Tongue (tissue), 2 donors: ENCODE measurements around the gene SAMD10. TPM values are rescaled to one million over a fixed set of nuclear protein-coding genes. Genes with fewer than 3 reads are reported as not detected.
"Not testable (repeated sequence)": the region's sequence is repeated elsewhere in the genome, so short reads cannot be mapped to it uniquely, and the experiment has no call there.

ENCODE experiments used
- DNase-seq: peaks from one replicate; pipeline ENCODE4 v3.0.0-alpha.2; 2015
- total RNA-seq: library from RNA; depleted of rRNA; stranded (reverse); fragments of >200 nt; gene quantifications from one replicate; pipeline ENCODE4 v1.2.3, GENCODE V29; 2014

SAMD10 gene
- total RNA-seq, 1 donor from 2014 or later: 2.6 TPM

DNA sequence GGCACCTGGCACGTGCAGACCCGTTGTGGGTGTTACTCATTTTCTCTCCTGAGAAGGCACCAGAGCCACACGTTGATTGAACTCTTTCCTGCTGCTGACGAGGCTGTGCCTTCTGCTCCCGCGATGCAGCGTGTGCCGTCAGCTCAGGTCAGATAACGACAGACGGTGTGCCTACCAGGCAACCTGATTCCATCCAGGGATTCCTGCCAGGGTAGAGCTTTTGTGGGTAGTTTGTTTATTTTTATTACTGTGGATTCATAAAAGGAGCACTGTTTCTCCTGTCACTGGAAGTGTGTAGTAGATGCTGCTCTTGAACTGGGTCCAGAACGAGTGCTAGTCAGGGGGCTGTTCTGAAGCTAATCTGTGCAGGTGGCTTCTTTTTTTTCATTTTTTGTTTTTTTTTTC is 22.2 kb upstream of the SAMD10 start:
- DNase-seq: peak; percentile 24

DNA sequence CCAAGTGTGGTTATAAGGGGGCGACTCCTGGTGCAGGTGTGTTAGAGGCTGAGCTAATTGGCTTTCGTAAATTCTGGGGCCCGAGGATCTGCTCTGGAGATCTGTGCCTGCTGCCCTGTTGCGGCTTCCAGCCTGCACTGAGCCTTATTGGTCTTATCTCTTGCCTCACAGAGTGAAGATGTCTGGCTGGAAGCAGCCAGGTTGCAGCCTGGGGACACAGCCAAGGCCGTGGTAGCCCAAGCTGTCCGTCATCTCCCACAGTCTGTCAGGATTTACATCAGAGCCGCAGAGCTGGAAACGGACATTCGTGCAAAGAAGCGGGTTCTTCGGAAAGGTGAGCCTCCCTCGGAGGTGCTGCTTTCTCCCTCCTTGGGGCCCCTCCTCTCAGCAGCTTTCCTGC is 21.5 kb upstream of the SAMD10 start:
- no peak for DNase-seq

DNA sequence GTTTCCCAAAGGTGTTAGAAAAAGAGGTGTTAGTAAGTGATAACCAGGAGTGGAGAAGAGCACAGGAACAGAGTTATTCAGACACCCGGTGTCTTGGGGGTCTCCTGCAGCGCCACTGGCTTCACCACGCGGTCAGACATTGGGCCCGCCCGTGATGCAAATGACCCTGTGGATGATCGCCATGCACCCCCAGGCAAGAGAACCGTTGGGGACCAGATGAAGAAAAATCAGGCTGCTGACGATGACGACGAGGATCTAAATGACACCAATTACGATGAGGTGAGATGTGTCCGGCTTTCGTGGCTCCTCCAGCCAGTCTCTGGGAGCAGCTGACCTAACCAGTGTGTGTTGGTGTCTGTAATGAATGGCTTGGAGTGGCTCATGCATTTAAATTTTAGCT is 3.5 kb upstream of the SAMD10 start:
- DNase-seq: no peak

DNA sequence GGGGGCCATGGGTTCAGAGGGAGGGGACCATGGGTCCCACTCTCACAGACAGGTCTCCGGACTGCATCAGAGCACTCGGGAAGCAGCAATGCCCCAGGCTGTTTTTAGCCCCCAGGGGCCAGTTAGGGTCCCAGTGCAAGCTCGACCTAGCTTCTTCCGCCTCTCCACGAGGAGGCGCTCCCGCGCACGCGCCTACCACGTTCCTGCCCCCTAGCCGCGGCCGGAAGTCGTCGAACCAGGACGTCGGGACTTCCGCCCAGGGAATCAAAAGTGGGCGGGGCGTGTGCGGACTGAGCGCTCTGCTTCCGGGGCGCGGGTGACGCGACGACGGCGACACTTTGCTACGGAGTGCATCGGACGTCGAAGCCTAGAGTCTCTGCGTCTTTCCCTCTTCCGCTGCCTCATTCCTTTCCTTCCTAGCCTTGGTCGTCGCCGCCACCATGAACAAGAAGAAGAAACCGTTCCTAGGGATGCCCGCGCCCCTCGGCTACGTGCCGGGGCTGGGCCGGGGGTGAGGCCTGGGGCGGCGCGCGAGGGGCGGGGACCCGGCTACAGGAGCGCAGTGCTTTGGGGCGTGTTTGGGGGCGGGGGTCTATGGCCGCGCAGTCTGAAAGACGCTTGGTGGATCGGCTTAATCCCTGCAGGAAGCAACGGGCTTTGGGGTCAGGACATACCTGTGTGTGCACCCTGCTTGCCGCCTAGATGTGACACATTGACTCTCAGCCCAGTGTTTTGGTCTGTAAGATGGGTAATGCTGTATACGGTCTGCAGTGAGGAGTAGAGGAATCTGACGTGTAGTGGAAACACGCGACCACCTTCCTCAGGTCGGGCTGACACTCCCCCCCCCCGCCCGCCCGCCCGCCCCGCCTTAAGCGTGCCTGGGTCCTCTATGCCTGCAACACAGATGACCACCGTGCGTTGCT is 1.6 kb upstream of the SAMD10 start, which contains the start of gene PRPF6:
Gene PRPF6, plus strand, starts transcription at position 327 of the 923 bp plus-strand sequence. Its CDS starts 114 bp downstream, at position 441.
- peak; percentile 99 for DNase-seq

DNA sequence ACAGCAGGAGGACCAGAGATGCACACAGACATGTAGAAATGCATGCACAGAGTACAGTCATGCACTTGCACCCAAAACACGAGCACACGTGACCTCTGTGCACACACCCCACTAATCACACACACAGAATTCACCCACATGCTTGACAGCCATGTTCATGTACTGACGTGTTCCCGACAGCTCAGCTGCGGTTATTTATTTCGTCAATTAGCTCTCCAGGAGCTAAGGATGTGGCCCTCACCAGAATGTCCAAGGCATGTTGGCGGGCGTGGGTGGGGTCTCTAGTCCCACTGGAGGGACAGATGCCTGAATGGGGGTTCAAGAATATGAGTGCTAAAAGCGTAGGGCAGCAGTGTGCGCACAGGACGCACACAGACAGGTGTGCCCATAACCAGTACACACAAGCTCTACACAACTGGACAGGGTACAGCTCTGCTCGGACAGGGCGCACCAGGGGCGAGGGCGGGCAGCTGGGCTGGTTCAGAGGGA is 919 bp upstream of the SAMD10 start:
- DNase-seq: no peak

DNA sequence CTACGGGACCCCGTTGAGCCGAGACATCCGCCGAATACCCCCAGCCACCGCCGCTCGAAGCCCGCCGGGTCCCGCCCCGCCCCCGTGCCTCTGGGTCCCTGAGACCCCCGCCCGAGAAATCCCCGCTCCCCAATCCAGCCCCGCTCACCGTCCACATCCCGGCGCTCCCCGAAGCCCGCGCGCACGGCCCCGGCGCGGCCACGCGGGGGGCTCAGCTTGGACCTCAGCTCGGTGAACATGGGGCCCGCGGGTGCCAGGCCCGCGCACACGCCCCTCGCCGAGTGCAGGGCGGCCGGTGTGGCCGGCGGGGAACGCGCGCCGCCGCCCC is 249 bp downstream of the SAMD10 start:
- DNase-seq: no peak

DNA sequence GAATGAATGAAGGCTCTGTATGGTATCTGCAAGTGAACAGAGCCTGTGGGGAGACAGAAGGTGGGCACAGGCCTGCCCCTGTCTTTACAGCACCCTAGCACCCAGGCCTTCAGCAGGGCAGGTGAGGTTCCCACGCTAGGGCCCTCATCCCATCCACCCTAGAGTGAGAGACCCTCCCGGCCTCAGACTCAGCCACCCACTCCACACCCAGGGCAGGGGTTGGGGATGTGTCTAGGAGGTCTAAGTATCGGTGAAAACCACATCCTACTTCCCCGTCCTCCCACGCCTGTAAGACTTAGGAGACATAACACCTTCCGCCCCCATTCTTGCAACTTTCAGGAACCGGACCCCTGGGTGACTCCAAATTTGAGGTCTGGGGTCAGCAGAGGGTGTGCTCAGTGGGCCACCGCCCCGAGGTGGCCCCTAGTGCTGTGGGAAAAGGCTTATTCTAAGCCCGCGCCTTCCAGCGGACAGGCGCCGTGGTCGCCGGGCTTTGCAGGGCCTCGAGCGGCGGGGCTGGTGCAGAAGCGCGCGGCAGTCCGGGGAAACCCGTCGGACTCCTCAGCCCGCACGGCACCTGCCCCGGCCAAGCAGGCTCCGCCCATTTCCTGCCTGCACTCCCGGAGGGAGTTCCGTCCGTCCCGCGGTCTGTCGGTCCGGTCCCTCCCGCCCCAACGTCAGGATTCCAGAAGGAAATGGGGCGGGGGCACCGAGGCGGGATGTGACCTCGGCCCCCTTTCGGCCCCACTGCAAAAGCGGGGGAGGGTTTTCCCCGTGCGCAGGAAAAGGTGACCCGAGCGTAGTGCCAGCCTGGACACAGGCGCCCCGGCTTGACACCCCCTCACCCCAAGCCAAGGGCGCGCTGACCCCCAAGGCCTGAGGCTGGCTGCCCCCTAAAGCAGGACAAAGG is 868 bp downstream of the SAMD10 start:
- DNase-seq: peak; percentile 53

DNA sequence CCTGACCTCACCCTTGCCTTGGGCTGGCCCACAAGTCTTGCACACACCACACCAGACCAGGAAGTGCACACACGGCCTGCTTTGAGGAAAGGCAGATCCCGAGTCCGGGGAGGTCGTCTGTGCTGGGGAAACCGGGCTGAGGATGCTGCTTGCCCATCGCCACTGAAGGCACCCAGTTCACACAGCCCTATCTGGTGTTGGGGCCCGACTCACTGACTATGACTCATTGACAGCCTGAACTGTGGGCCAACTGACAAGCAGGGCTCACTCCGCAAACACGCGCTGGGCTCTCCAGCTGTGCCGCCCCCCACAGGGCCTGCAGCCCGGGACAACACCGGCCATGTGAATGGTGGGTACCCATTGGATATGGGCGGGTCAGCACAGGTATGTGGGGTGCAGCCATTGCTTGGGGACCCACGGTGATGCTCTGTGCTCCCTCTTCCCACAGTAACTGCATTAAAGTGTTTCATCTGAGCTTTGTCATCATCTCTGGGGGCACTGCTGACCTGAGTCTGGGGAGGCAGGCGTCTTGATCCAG is 1.6 kb downstream of the SAMD10 start:
- no peak for DNase-seq

DNA sequence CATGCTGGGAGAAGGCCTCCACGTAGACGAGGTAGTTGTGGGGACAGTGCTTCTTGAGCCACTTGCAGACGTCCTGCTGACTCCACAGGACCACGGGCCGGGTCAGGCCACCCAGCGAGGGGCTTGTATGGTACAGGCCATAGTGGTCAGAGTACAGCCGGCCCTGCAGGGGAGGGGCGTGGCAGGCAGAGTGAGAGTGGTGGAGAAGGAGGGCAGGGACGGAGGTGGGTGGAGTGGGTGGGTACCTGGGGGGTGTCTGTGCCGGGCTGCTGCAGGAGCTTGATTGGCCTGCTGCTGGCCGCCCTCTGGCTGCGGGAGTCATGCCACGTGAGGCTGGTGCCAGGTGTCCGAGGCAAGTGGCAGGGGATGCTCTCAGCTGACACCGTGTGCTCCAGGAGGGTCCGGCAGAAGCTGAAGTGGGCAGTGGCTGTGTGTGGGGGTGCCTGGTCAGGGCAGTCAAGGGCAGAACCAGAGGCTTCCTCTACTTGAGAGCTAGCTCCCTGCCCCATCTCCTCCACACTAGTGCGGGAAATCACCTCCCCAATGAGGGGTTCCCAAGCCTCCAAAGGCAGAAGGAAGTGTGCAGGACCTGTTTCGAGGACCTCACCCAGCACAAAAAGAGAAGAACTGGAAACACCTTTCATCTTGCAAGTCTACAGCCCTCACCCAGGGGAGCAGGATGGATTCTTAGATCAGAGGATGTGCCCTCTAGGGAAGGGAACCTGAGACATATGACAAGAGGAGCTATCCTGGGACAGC is 2.3 kb downstream of the SAMD10 start:
- DNase-seq: no peak

DNA sequence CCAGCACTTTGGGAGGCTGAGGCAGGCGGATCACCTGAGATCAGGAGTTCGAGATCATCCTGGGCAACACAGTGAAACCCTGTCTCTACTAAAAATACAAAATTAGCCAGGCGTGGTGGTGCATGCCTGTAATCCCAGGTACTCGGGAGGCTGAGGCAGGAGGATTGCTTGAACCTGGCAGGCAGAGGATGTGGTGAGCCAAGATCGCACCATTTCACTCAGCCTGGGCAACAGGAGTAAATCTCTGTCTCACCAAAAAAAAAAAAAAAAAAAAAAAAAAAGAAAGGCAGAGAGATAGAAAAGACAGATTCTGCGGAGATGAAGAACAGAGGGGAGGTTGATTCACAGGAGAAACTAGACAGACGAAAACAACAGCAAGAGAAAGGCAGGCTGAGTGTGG is 2.9 kb downstream of the SAMD10 start:
- DNase-seq: not testable (repeated sequence)

DNA sequence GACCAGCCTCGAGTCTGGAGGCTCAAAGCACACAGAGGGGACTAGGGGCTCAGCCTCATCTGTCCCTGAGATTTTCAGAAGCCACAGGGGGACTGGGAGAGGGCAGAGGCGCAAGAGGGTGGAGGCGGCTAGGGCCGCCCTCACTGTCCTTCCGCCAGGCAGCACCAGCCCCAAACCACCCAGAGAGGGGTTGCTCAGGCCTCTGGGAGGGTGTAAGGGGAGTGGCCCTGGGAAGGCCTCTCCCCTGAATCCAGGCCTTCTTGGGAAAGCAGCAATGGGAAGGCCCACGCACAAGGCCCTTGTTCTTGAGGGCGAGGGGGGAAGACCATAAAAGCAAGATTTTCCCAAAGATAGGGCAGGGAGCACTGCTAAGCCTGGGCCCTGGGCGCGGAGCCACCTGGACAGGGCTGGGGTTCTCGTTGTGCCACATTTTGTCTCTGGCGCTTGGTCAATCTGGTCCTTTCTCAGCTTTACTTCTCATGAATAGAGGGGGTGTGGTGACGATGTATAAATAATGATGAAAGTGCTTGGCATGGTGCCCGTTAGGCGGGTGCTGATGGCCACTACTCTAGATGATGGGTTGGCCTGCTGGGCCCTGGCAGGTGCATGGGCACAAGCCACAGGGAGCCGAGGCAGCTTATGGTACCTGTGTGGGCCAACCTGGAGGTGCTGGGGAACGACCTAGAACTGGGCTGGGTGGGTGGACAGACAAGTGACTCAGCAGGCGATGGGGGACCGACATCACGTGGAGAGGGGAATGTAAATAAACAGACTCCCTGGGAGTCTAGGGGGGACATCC is 4.8 kb downstream of the SAMD10 start:
- no peak for DNase-seq

DNA sequence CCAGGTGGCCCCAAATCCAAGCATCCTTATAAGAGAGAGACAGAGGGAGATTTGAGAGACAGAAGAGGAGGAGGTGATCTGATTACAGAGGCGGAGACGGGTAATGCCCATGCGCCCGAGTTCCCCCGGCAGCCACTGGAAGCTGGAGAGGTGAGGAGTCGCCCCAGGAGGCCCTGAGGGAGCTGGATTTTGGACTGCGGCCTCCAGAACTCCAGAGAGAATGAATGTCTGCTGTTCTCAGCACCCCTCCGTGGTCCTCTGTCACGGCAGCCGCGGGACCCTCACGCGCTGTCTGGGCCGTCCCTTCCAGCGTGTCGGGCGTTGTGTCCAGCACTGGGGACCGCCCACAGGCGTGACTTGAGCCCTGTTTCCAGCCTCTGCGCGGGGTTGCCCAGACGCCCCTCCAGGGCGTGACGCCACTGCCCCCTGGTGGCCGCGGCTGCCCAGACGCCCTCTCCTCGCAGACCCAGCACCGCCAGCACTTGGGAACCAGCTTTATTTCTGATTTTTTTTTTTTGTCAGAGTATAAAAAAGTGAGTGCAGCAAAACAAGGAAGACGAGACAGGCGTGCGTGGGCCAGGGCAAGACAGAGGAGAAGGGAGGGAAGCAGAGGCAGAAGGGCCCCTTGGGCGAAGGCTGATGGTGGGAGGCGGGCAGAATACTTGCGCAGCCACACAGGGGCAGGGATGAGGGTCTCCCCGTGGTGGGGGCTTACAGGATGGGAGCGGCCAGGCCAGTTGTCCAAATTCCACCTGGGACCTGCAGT is 5.6 kb downstream of the SAMD10 start:
- DNase-seq: peak; percentile 92

DNA sequence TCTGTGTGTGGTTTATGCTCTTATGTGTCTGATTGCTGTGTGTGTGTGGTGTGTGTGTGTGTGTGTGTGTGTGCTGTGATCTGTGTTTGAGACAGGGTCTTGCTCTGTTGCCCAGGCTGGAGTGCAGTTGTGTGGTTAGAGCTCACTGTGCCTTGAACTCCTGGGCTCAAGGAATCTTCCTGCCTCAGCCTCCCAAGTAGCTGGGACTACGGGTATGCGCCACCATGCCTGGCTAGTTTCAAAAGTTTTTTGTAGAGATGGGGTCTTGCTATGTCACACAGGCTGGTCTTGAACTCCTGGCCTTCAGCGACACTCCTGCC is 6.3 kb downstream of the SAMD10 start:
- DNase-seq: no peak

DNA sequence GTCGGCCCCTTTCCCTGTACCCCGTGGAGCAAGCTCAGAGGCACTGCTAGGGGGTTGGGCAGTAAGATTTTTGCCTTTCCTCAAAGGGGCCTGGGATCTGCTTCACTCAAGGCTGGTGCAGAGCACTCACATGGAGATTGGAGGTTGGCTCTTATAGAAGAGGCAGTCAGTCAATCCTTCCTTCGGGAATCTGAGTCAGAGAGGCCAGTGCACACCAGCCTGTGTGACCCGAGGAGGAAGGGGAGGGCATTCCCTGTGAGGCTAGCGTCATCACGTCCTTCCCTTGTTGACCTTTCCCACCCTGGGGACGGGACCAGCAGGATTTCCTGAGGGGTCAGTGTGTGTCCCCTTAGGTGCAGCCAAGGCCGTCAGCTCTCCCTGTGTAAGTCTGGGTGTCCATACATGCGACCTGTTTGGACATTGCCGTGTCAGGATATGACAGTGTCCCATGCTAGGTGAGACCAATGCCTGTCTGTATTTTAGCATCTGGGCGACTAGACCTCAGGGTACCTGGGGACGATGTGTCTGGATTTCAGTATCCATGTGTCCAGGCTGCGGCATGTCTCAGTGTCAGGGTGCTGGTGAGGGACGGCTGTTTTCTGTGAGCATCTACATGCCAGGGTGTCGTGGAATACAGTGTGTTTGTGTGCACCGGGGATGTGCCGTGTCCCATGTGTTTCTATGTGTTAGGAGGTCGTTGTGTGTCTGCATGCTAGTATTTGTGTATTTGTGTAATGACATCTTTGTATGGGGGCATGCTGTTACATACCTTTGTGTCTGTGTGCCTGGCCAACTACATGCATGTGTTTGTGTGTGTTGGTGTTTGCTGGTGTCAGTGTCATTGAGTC is 6.9 kb downstream of the SAMD10 start:
- DNase-seq: no peak

DNA sequence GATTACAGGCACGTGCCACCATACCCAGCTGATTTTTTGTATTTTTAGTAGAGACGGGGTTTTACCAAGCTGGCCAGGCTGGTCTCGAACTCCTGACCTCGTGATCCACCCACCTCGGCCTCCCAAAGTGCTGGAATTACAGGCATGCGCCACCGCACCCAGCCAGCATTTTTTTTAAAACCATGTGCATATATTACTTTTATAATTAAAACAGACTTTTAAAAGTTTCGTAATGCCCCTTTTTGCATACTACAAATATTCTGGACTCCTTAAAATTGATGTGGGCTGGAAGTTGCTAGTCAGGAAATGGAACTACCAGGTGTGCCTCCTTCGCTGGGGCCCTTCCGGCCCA is 7.5 kb downstream of the SAMD10 start:
- DNase-seq: not testable (repeated sequence)

DNA sequence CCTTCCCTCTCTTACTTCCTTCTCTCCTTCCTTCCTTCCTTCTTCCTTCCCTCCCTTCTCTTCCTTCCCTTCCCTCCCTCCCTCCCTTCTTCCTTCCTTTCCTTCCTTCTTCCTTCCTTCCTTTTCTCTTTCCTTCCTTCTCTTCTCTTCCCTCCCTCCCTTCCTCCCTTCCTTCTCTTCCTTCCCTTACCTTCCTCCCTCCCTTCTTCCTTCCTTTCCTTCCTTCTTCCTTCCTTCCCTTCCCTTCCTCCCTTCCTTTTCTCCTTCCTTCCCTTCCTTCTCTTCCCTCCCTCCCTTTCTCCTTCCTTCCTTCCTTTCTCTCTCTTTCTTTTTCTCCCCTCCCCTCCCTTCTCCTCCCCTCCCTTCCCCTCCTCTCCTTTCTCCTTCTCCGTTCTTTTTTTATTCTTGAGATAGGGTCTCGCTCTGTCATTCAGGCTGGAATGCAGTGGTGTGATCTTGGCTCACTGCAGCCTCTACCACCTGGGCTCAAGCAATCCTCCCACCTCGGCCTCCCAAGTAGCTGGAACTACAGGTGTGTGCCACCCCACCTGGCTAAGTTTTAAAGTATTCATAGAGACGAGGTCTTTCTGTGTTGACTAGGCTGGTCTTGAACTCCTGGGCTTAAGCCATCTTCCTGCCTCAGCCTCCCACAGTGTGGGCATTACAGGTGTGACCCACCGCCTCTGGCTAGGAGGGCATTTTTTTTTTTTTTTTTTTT is 8.6 kb downstream of the SAMD10 start:
- DNase-seq: no peak

DNA sequence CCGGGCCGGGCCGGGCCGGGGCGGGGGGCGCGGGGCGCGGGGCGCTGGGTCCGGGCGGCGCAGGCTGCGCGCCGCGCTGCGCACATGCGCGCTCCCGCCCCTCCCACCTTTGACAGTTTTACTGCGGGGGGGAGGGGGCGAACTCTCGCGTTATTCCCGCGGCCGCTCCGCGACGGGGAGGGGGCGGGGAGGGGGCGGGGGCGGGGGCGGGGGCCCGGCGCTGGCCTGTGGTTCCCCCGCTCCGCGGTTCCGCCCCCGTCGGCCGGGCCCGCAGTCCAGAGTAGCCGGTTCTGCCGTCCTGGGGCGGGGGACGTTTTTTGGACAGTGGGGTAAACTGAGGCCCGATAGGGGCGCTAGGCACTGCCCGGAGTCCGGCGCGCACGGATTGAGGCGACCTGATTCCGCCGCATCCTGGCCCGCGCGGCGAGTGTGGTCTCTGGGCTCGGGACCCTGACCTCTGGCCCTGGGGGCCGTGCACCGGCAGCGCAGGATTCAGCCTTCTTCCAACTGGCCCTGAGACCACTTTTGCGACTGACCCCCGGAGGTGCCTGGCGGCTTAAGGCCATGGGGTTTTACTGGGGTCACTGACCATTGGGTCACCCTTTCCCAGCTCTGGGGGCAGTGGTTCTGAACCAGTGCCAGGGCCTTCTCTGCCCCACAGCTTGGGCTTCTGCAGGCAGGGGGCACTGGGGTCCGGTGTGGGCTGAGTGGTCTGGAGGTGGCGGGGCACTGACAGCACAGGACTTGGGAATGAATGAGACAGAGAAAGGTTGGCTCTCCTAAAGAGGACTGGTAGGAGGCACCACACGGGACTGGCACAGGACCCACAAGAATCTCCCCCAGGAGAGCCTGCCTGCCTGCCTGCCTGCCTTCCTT is 9.4 kb downstream of the SAMD10 start, which contains the start of gene ZNF512B:
Gene ZNF512B, minus strand, starts transcription at position 93 of the 876 bp plus-strand sequence. CDS start 1,980 bp downstream, outside the sequence.
- DNase-seq: peak; percentile 86
